Measurements from ENCODE around the gene CHN1.

CHN1 gene

GRCh38 chr2:174791020-174791419 is 214.2 kb downstream of the CHN1 start:
- ChIA-PET POLR2A (no interaction called here), CTCF (interaction anchor here (0.7 to 1.3 kb wide), 3 partner anchors 14 to 194 kb away, joined by 3 to 5 read pairs (median 3); no protein-coding TSS in a partner anchor)
- H3K4me3 ChIP-seq (ENCODE audit: low read depth, low read length): no peak overlapping the region
- TF ChIP-seq, protein P1, sequence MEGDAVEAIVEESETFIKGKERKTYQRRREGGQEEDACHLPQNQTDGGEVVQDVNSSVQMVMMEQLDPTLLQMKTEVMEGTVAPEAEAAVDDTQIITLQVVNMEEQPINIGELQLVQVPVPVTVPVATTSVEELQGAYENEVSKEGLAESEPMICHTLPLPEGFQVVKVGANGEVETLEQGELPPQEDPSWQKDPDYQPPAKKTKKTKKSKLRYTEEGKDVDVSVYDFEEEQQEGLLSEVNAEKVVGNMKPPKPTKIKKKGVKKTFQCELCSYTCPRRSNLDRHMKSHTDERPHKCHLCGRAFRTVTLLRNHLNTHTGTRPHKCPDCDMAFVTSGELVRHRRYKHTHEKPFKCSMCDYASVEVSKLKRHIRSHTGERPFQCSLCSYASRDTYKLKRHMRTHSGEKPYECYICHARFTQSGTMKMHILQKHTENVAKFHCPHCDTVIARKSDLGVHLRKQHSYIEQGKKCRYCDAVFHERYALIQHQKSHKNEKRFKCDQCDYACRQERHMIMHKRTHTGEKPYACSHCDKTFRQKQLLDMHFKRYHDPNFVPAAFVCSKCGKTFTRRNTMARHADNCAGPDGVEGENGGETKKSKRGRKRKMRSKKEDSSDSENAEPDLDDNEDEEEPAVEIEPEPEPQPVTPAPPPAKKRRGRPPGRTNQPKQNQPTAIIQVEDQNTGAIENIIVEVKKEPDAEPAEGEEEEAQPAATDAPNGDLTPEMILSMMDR (IDR thresholded peaks at IDR 0.05; ENCODE audit: insufficient read depth, low read length, missing control alignments): no peak
- no peak for DNase-seq (ENCODE audit: low read depth, low spot score)

GRCh38 chr2:174789001-174789400 is 216.2 kb downstream of the CHN1 start:
- TF ChIP-seq, protein P1 (IDR thresholded peaks at IDR 0.05; ENCODE audit: insufficient read depth, low read length, missing control alignments): no peak
- H3K4me3 ChIP-seq (ENCODE audit: low read depth, low read length): no peak overlapping the region
- ChIA-PET POLR2A (interaction anchor here (0.9 to 2.9 kb wide), 5 partner anchors 11 to 183 kb away, joined by 4 to 17 read pairs (median 7); no protein-coding TSS in a partner anchor), CTCF (interaction anchor here (0.6 to 3.5 kb wide), 5 partner anchors 9 to 197 kb away, joined by 3 to 31 read pairs (median 3); no protein-coding TSS in a partner anchor)
- no peak for DNase-seq (ENCODE audit: low read depth, low spot score)

DNA sequence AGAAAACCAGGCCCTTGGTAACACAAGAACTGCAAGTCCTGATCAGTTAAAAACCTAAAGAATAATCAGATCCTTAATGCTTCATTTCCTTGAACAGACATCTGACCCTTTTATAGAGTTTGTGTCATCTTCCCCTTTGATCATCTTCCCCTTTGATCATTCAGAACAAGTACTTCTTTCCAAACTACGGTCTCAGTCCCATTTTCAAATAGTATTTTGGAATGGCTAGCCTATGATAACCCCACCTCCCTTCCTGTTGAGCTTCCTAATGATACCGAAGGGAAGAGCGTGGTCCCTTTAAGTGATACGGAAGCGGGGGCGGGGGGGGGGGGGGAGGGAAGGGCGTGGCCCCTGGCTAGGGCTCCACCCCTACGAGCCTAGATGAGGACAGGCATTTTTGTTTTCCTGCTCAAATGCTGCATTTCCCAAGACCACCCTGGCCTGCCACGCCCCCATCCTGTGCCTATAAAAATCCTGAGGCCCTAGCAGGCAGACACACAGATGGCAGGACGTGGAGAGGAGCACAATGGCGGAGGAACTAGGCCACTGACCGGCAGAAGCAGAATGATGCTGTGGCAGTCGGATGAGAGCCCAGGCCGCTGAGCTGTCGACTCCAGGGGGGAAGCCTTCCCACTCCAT is 216.8 kb downstream of the CHN1 start:
- DNase-seq (ENCODE audit: low read depth, low spot score): no peak
- TF ChIP-seq, protein P1 (IDR thresholded peaks at IDR 0.05; ENCODE audit: insufficient read depth, low read length, missing control alignments): no peak
- ChIA-PET CTCF (interaction anchor here (0.6 to 3.5 kb wide), 6 partner anchors 9 to 197 kb away, joined by 3 to 31 read pairs (median 3); no protein-coding TSS in a partner anchor), POLR2A (interaction anchor here (0.6 to 2.9 kb wide), 7 partner anchors 10 to 184 kb away, joined by 3 to 17 read pairs (median 7); no protein-coding TSS in a partner anchor)
- H3K4me3 ChIP-seq (ENCODE audit: low read depth, low read length): no peak overlapping the region

DNA sequence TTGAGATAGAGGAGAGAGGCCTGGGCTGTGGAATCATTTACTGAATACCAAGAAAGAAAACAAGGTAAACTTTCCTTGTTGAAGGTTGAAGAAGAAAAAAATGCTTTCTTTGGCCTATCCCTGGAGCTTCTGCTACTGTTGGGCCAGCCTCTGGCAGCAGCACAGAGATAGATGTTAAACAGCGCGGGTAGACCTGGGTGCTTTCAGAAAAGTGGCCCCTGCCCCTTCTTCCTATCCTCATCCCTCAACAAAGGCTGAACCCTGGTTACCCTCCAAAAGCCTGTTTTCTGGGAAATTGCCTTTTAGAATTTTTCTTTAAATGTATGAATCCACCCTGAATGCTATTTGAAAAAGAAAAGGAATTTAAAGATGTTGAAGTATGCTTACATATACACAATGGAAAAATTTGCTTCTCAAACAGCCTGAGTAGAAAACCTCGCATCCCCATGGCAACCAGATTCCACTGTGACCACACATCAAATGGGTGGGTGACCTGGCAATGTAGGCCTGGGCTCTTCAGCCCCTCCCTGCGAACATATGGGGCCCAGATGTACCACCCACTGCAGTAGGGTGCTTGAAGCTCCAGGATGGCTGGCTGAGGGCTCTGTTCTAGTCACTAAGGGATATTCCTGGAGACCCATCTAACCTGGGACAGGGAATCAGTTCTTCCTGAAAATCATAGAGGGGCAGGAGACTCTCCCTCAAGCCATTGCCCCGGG is 217.5 kb downstream of the CHN1 start:
- TF ChIP-seq, protein P1 (IDR thresholded peaks at IDR 0.05; ENCODE audit: insufficient read depth, low read length, missing control alignments): no peak
- no peak overlapping the region for H3K4me3 ChIP-seq (ENCODE audit: low read depth, low read length)
- DNase-seq (ENCODE audit: low read depth, low spot score): peak; percentile 100
- ChIA-PET CTCF (interaction anchor here (1.1 to 3.5 kb wide), 4 partner anchors 16 to 198 kb away, joined by 3 to 31 read pairs (median 3); no protein-coding TSS in a partner anchor), POLR2A (interaction anchor here (0.6 to 2.9 kb wide), 7 partner anchors 9 to 185 kb away, joined by 3 to 17 read pairs (median 7); no protein-coding TSS in a partner anchor)

- H3K4me3 ChIP-seq (ENCODE audit: low read depth, low read length): no peak overlapping the region
- DNase-seq (ENCODE audit: low read depth, low spot score): no peak
- TF ChIP-seq, protein P1 (IDR thresholded peaks at IDR 0.05; ENCODE audit: insufficient read depth, low read length, missing control alignments): no peak
- ChIA-PET CTCF (interaction anchor here (0.7 to 3.5 kb wide), 4 partner anchors 11 to 197 kb away, joined by 3 to 31 read pairs (median 6); no protein-coding TSS in a partner anchor), POLR2A (no interaction called here)
Observed at GRCh38 chr2:174786066-174786725, 219.0 kb downstream of the CHN1 start.
